ENCODE measurements around the gene HNRNPH1. TPM values are rescaled to one million over a fixed set of nuclear protein-coding genes. Genes with fewer than 3 reads are reported as not detected.

The HNRNPH1 gene
- total RNA-seq, 1 donor from 2014 or later, result 606 TPM

DNA sequence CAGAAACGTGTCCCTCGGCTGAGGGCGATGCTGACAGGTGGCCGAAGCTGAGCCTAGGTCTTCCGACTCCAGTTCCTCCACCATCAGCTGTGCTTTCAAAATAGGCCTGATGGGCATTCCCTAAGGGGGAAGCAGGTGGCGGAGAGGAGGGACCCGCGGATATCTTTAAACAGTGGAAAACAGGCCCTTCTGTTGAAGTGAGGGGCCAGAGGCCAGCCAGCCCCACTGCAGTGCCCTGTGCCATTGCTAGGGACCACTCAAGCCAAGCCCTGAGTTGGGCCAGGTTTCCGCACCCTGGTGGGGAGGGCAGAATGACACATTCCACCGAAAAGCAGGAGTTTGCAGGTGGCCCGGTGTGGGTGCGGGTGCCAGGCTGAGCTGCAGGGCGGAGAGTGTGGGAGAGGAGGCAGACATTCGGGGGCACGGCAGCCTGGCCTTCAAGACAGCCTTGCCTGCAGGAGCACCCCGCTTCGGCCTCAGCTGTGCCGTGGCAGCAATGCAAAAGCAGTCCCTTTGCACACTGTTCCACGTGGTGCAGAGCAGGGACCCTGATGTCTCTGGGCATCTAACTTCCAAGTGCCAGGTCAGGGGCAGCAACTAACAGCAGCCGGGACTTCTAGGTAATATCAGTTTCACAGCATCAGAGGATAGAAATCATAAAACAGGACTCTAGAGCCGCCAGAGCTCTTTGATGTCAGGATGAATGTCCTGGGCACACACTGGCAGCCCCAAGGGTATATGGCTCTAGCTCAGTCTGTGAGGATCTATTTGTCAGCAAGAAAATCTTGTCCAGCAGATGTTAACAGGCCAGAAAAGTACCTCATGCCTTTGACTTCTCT is 17.2 kb downstream of the HNRNPH1 start:
- no peak for DNase-seq (ENCODE audit: low read depth in 2 of 2)

DNA sequence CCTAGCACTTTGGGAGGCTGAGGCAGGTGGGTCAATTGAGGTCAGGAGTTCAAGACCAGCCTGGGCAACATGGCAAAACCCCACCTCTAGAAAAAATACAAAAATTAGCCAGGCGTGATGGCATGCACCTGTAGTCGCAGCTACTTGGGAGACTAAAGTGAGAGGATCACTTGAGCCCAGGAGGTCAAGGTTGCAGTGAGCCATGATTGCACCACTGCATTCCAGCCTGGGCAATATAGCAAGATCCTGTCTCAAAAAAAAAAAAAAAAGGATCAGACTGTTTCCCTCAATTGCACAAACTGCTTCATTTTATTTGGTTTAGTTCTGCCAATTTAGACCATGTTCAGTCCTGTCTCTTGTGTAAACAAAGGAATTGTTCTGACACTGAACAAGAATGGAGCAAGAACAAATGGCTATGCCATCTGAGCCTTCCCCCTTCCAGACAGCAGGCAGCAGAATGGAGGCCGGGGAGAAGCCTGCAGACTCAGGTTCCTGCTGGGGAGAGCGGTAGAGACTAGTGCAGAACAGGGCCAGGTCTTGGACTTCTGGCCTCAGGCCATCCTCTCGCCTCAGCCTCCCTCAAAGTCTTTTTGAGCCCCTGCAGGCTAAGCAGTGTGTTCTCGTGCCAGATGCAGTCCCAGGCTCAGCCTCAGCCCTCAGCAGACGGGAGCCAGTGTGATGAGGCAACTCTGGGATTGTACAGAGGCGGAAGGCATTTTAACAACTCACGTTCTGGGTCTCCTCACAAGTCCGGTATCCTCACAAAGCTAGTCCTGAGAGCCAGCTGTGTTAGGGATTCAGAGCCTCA is 18.2 kb downstream of the HNRNPH1 start:
- no peak for DNase-seq (ENCODE audit: low read depth in 2 of 2)

GRCh38 chr5:179603308-179603707 is 20.2 kb downstream of the HNRNPH1 start:
- no peak for DNase-seq (ENCODE audit: low read depth in 2 of 2)

DNA sequence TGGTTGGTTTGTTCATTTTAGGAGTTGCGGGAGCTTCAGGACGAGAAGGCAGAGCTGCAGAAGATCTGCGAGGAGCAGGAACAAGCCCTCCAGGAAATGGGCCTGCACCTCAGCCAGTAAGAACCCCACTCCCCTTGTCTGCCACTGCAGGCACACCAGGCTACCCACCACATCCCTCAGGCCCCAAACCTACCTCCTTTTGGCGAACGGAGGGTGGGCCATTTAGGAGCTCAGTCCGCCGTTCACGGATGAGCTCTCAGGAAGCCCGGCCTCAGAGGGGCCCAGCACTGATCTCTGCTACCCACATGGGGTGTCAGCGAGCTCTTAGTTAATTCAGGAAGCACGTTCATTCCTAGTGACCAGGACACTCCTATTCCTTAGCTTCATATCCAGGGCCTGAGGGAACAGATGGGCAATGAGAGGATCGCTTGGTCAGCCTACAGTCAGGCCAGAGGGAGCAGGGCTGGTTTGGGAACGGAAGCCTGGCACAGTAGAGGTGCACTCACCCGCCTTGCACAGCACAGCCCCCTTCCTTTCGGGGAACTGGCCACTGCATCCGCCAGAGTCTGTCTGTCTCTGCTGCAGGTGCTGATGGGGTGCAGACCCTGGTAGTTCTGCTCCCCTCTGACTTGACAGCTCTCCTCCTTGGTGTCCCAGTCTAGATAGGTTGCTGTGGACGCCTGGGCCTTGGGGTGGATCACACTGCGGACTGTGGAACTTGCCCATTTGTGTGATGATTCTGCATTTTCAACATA is 21.4 kb downstream of the HNRNPH1 start:
- no peak for DNase-seq (ENCODE audit: low read depth in 2 of 2)

GRCh38 chr5:179599973-179600372 is 23.5 kb downstream of the HNRNPH1 start:
- no peak for DNase-seq (ENCODE audit: low read depth in 2 of 2)

DNA sequence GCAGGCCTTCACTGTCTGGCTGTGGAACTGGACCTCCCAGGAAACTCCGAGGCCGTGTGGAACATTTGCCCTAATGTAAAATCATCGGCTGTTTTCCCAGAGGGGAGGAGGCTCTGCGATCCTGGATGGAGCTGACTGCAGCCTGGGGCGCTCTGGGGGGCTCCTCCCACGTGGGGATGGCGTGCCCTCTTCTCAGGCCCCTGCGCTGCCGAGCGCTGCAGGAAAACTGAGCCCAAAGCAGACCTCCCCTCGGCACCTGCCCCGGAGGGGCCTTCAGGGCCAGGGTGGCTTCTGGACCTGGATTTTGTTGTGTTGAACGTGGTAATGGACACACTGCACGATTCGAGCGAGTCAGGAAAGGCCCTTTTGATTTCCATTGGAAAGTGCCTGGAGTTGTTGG is 23.9 kb downstream of the HNRNPH1 start:
- no peak for DNase-seq (ENCODE audit: low read depth in 2 of 2)

DNA sequence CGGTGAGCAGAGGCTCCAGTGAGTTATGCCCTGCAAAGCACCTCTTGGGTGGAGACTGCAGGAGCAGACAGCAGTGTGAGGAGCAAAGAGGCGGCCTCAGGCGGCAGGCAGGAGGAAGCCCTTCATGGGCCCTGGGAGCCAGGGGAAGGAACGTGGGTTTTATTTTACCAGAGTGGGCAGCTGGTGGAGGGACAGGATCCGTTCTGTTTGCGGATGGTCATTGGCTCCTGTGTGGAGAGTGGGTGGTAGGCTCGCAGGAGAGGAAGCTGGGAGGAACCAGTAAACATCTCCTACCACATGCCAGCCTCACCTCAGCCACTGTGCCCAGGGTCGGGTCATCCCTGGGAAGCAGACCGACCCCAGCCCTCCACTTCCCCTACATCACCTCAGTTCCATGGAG is 24.4 kb downstream of the HNRNPH1 start:
- DNase-seq (ENCODE audit: low read depth in 2 of 2), result no peak

DNA sequence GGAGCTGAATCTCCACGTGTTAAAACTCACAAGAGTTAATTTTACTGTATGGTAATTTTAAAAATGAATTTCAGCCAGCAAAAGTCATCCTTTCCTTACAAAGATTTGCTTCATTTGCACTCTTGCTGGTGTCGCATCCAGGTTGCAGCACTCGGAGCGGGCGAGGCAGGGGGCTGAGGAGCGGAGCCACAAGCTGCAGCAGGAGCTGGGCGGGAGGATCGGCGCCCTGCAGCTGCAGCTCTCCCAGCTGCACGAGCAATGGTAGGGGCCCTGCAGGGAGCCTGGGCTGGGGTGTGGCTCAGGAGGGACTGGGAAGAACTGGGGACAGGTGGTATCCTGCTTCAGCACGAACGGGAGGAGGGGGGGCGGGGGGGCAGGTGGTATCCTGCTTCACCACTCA is 27.1 kb downstream of the HNRNPH1 start:
- no peak for DNase-seq (ENCODE audit: low read depth in 2 of 2)

GRCh38 chr5:179595916-179596315 is 27.6 kb downstream of the HNRNPH1 start:
- no peak for DNase-seq (ENCODE audit: low read depth in 2 of 2)

- no peak for DNase-seq (ENCODE audit: low read depth in 2 of 2)
Measured at GRCh38 chr5:179588166-179588565, 35.3 kb downstream of the HNRNPH1 start.

DNA sequence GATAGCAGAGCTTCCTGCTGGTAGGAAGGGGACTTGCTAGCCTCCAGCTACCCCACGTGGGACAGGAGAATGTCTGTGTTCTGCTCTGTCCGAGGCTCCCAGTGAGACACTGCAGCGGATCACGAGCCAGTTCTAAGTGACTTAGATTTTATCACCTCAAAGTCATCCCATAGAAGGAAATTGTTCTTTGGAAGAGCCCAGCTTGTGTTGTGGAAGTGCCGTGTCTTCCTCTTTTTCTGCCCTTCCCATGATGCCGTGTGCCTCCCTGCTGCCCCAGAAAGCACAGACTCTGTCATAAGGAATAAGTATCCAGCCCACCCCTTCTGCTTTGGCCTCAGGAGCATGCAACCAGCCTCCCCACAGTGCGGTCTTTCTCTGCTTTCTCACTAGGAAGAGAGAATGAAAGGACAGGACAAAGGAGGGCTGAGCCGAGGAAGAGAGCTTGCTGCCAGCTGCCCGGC is 37.5 kb downstream of the HNRNPH1 start:
- no peak for DNase-seq (ENCODE audit: low read depth in 2 of 2)

DNA sequence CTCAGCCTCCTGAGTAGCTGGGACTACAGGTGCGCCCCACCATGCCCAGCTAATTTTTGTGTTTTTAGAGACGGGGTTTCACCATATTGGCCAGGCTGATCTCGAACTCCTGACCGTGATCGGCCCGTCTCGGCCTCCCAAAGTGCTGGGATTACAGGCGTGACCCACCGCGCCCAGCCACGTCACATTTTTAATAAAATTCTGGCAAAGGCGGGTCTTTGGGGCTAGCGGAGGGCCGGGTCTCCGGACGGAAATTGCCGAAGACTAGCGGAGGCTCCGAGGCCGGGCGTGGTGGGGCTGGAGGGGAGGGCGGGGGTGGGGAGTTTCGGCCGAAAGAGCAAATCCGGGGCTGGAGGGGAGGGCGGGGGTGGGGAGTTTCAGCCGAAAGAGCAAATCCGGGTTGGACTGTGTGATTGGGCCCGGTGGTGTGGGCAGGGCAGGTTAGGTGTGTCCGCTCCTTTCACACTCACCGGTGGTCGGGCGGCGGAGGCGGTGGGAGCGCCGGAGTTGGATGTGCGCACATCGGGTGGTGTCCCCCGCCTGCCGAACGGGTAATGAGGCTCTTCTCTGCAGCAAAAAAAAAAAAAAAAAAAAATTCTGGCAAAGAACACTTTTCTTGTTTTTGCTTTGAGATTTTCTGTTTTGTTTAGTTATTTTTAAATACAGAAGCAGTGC is 46.0 kb downstream of the HNRNPH1 start:
- DNase-seq (ENCODE audit: low read depth in 2 of 2), result no peak

GRCh38 chr5:179572386-179572785 is 51.1 kb downstream of the HNRNPH1 start:
- DNase-seq (ENCODE audit: low read depth in 2 of 2), result no peak

DNA sequence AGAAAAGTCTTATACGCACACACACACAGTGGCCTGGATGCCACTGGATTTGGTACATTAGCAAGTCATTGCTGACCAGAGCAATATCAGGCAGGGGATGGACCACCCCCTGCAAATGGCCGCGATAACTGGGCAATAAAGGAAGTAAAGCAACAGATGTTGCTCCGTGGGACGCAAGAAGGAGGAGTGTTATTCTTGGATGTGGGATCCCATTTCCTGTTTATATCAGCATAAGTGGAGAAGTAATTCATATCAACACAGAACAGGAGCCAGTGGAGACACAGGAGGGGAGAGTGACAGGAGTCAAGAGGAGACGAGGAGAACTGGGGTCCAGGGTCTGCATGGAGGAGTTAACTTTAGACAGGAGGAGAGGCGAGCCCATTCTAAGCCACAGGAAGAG is 54.8 kb downstream of the HNRNPH1 start:
- peak; percentile 21 to 86 for DNase-seq (ENCODE audit: low read depth in 2 of 2)

DNA sequence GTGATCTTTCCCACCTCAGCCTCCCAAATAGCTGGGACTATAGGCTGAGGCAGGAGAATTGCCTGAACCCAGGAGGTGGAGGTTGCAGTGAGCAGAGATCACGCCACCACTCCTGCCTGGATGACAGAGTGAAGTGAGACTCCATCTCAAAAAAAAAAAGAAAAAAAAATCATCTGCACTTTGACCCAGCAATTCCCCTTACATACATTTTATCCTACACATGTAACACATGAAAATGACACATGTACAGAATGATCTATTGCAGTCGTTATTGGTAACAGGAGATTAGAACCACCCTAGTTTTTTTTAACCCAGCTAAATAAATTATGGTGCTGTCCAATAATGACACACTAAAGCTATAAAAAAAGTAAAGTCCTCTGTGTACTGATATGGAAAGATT is 58.9 kb downstream of the HNRNPH1 start:
- DNase-seq (ENCODE audit: low read depth in 2 of 2), result no peak

Other genes starting within 250 kb of the HNRNPH1 start
- 42.6 and 44.3 TPM in 2 replicates for gene RUFY1, start 73.1 kb downstream of the HNRNPH1 start, total RNA-seq
- gene CBY3, start 57.4 kb upstream of the HNRNPH1 start, total RNA-seq, result not detected in 2 replicates
- gene CANX, start 75.3 kb upstream of the HNRNPH1 start, total RNA-seq, result 518 and 522 TPM in 2 replicates
- gene MAML1, start 109.2 kb upstream of the HNRNPH1 start, total RNA-seq, result 5.3 and 9.9 TPM in 2 replicates
- 0.39 and 0.63 TPM in 2 replicates for gene LTC4S, start 170.3 kb upstream of the HNRNPH1 start, total RNA-seq
- gene MGAT4B, start 183.2 kb upstream of the HNRNPH1 start, total RNA-seq, result 110 and 192 TPM in 2 replicates
- 517 and 588 TPM in 2 replicates for gene SQSTM1, start 197.2 kb upstream of the HNRNPH1 start, total RNA-seq
- 4.2 and 4.8 TPM in 2 replicates for gene MRNIP, start 235.1 kb upstream of the HNRNPH1 start, total RNA-seq

Measured in dermis microvascular lymphatic vessel endothelial cell (primary cell).